AG08396 (cell line): ENCODE data around the gene MGAT3.

ENCODE experiments used
- DNase-seq: peaks from one replicate; pipeline ENCODE4 v3.0.0; 2012; ENCODE audit warnings: low spot score, mixed read lengths

Gene MGAT3

DNA sequence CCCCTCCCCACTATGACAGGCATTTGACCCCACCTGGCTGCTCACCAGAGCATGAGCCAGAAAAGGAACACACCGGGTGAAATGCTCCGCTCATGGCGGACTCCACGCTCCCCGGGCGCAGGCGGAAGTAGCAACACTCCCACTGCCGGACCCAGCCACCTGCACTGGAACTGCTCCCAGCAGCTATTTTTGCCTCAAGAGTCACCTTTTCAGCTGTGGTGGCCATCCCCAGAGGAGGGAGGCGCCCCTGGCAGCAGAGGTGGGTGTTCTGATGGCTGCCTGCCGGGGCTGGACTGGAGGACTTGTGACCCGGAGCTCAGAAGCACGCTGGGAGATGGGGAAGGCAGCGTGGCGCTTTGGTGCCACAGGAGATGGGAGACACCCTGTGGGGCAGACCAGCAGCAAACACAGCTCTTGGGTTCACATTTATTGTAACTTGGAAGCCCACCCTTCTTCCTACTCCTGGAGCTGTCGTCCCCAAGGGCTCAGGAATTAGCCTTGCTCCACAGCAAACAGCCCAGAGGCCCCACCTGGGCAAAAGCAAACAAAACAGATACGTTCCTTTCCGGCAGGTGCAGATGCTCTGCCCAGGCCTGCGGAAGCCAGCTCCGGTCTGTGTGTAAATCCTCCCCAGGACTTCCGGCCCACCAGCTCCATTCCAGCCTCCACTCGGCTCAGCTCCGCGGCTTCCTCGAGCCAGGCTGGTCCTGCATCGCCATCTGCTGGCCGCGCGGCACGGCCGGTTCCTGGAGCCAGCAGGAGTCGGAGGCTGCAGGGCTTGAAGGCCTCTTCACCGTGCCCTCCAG, 72.1 kb downstream of the MGAT3 start:
- DNase-seq: peak; percentile 87

DNA sequence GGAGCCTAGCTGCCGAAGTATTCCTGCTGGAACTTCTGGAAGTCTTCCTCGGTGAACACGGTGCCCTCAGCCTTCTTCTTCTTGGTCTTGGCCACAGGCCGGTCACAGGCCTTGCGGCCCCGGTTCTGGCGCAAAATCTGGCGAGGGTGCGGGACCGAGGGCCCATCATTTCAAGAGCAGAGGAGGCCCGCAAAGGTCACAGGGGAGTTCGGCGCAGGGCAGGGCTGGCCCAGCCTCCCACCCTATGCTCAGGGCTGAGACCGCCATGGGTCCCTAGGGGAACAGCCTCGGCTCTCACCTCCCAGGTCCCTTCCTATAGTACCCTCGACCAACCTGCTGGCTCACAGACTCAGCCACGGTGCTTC, 72.7 kb downstream of the MGAT3 start:
- DNase-seq: no peak

DNA sequence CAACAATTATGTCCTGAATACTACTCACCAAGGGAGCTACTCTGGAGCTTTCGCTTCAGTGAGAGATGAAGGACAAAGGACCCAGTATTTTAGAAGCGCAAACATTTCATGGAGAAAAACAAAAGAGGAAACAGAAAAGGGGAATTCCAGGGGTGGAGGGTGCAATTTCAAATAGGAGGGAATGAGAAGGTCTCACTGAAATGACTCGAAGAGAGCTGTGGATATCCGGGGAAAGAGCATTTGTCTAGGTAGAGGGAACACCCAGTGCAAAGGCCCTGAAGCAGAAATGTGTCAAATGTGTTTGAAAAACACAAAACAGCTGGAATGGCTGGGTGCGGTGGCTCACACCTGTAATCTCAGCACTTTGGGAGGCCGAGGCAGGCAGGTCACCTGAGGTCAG, 73.3 kb downstream of the MGAT3 start:
- DNase-seq: no peak

DNA sequence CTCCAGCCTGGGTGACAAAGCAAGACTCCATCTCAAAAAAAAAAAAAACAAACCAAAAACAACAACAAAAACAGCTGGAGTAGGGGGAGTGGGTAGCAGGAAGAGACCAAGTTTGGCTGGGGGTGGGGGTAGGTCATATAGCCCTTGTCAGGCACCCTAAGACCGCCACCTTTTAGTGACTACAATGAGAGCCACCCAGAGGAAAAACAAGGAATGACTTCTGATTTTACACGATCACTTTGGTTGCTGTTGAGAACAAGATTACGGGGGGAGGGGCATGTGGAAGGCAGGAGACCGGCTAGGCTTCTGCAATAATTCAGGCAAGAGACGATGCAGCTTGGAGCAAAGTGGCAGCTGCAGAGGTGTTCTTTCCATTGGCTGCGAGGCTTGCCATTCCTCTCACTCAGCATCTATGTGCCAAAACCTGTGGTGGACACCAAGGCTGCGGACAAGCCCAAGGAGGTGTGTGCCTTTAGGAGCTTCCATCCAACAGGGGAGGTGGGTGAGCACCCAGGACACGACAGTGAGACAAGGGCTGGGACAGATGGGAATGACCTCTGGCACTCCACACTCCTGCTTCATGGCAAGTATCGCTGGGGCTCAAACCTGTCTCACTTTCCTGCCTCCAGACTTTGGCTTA, 74.0 kb downstream of the MGAT3 start:
- DNase-seq: peak; percentile 59

DNA sequence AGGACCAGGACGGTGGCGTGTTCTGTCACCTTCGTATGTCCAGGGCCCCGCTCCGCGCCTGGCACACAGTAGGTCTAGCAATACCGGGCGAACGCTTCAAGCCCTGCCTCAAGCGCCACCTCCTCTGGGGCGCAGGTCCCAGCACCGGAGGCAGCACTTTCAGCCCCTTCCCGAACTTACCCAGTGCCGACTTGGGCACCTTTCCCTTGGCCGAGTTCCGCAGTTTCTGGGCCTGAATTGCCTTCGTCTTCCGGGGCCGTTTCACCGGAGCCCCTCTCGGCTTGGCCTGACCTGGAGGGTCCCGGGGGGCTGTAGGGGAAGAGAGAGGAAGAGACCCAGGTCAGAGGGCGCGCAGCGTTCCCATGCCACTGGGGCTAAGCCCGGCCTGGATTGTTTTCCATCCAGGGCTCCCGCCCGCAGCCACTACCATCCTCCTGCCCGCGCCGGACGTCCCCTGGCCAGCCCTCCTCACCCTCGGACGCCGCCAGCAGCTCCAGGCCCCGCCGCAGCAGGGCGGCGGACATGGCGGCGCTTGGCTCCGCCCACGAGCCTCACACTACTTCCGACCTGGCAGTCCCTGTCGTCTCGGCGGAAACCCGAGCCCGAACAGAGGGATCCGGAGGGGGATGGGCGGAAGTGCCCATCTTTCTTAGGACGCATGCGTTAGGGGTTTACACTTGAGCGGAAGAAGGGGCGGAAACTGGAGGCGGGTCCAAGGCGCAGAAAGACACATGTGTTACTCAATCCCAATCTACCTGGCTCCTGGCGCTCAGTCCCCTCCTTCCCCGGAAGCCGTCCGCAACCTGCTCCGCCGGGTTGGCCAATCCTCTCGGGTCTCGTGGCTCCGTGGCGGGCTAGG, 75.6 kb downstream of the MGAT3 start, which contains the start of gene RPS19BP1:
RPS19BP1 (minus strand) TSS at position 534 of the 859 bp plus-strand sequence; CDS start at position 524, 10 bp downstream.
- peak; percentile 96 for DNase-seq

DNA sequence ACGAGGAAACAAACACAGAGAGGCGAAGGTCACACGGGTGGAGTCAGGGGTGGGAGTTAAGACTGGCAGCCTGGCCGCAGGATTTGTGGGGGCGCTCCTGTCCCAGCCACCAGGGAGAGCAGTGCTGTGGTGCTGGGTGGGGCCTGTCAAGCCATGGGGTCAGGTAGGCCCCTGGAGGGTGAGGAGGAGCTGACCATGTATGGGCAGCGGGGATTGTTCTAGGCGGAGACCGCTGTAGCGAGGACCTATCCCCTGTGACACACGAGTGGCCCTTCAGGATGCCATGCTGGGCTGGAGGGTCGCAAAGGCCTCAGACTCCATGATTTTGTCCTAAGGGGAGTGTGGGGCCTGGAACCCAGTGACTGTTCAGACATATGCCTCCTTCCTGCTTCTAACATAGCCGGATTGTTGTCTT, 77.3 kb downstream of the MGAT3 start:
- DNase-seq: no peak

DNA sequence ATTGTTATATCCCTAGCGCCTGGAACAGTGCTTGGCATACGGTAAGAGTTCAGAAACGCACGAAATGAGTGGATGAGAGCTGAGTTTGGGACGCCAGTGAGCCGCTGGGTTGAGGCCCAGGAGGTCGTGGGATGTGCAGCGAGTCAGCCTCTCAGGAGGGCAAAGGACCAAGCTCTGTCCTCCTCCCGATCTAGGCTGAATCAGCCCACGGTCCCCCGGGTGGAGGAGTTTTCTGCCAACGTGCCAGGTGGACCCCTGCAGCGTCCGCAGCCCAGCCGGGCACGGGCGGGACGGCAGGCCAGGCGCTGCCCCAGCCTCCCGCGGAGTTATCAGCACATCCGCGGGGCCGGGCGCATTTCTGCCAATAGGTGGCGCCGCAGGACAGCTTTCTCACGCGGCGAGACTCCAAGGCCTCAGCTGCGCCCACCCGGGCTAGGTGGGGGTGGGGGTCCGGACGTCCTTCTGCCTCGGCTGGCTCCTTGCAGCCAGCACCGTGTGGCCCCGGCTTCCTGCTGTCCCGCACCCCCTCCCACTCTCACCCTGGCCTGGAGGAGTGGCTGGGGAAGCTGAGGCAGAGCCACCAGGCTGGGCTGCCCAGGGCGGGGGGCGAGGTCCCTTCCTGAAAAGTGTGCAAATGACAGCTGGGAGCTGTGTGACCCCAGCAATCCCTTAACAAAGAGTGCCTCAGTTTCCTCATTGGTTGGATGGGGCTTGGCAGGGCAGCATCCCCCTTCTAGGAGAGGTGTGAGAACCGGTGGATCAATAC, 78.0 kb downstream of the MGAT3 start:
- DNase-seq: peak; percentile 88

DNA sequence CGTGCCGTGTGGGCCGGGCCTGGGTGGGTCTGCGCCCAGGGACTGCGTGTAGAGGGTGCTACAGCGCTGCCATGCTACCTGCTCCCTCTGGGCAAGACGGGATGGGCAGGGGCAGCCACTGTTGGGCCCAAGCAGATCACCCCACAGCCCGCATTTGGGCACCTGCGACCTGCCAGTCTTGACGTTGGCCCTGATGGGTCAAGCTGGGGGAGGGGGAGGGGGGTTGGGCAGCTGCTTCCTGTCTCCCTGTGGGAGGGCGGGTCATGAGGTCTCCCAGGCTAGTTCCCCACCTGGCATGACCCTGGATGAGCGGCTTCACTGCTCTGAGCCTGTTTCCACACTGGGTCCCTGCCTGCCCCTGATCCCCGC, 78.5 kb downstream of the MGAT3 start:
- DNase-seq: no peak

DNA sequence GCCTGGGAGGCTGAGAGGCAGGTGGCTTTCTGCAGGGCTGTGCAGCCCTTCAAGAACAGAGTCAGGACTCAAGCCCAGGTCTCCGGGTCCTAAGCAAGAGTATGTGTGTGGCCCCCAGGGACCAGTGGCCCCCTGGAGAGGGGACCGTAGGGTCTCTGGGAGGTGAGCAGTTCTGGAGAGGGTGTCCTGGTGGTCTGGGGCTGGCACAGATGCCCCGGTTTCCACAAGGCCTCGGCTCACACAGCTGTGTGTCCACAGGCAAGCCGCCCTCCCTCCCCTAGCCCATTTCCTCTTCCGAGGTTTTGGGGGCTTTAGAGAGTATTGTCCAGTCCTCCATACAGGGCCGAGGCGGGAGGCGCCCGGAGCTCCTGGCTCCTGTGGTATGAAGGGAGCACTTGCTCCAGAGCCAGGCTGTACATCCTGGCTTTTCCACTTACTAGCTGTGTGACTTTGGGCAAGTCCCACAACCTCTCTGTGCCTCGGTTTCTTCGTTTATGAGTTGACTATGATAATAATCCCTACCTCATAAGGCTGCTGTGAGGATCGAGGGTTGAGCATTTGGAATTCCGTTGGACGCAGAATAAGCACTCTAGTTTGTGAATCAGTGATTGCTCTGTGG, 79.1 kb downstream of the MGAT3 start:
- no peak for DNase-seq

DNA sequence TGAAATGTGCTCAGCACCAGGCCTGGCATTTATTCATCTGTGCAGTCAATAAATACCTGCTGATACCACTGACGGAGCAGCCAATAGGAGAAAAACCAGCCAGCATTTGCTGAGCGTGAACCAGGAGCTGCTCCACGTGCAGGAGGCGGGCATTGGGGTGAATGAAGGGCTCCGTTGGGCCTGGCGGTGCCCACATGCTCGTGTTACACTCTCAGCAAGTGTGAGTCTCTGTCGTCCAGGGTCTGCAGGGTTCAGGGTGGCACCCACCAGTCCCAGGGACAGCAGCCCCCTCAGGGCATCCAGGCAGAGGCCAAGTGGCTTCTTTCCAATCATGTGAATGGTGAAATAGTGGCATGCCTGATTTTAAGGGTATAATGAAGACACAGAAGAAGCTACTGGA, 79.9 kb downstream of the MGAT3 start:
- DNase-seq: no peak

DNA sequence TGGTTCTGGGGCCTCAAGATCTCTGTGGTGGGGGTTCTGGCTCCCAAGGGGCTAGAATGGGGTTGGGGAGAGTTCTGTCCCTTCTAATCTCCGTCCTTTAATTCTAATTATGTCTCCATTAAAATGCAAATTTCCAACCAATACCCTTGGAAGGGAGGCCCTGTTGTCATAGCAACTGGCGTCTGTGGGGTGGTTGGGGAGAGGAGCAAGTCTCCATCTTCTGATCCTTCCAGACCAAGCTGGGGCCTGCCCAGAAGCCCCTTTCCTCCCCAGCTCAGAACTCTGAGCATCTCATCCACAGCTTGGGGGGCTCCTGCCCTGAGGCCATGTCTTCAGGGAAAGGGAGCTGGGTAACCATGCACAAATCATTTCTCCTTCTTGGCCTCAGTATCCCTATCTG, 81.2 kb downstream of the MGAT3 start:
- no peak for DNase-seq
